Stimulated activated memory B cell treated with anti-CD40 and anti-IgM and Interleukin-4, amounts not matched to agents 10 μg/mL and 1 μg/mL and 100 μg/mL, for 72 hours (primary cell): Measurements from ENCODE around the gene TBX18.

Experiments
- ATAC-seq: fragments of 150-1000 bp; cut with Tn5 transposase; 2 replicates; pipeline ENCODE4 v1.10.0; 2021
- H3K27ac Mint-ChIP-seq: one replicate; pipeline ENCODE4 v1.8.0; 2022; ENCODE audit warnings: mild to moderate bottlenecking, mixed read lengths
- H3K27me3 Mint-ChIP-seq: one replicate; pipeline ENCODE4 v1.8.0; 2022; ENCODE audit warnings: mixed read lengths
- H3K36me3 Mint-ChIP-seq: one replicate; pipeline ENCODE4 v1.8.0; 2022; ENCODE audit warnings: mixed read lengths
- H3K4me1 Mint-ChIP-seq: one replicate; pipeline ENCODE4 v1.8.0; 2022; ENCODE audit warnings: mixed read lengths
- H3K4me3 Mint-ChIP-seq: one replicate; pipeline ENCODE4 v1.8.0; 2022; ENCODE audit warnings: mild to moderate bottlenecking, moderate library complexity, mixed read lengths
- H3K9me3 Mint-ChIP-seq: one replicate; pipeline ENCODE4 v1.8.0; 2022; ENCODE audit warnings: mixed read lengths

The TBX18 gene

GRCh38 chr6:84645563-84646266 is 118.7 kb downstream of the TBX18 start:
- Mint-ChIP-seq H3K36me3 (no peaks in the 10 kb centered on the region), H3K9me3 (no peaks in the 10 kb centered on the region), H3K4me1 (no peaks in the 10 kb centered on the region), H3K4me3 (no peak overlapping the region), H3K27me3 (no peaks in the 10 kb centered on the region), H3K27ac (no peak overlapping the region)
- ATAC-seq: no peak

- Mint-ChIP-seq H3K4me1 (no peaks in the 10 kb centered on the region), H3K9me3 (no peaks in the 10 kb centered on the region), H3K27ac (no peak overlapping the region), H3K4me3 (no peak overlapping the region), H3K27me3 (no peaks in the 10 kb centered on the region), H3K36me3 (no peaks in the 10 kb centered on the region)
- no peak for ATAC-seq
These were observed 119.4 kb downstream of the TBX18 start for GRCh38 chr6:84645000-84645399.

GRCh38 chr6:84643778-84644177 is 120.6 kb downstream of the TBX18 start:
- Mint-ChIP-seq H3K36me3 (no peaks in the 10 kb centered on the region), H3K9me3 (no peaks in the 10 kb centered on the region), H3K4me3 (no peak overlapping the region), H3K27me3 (no peaks in the 10 kb centered on the region), H3K27ac (no peak overlapping the region), H3K4me1 (no peaks in the 10 kb centered on the region)
- ATAC-seq: no peak

GRCh38 chr6:84641076-84641475 is 123.3 kb downstream of the TBX18 start:
- H3K4me3 Mint-ChIP-seq: no peak overlapping the region
- no peaks in the 10 kb centered on the region for H3K4me1 Mint-ChIP-seq
- H3K27ac Mint-ChIP-seq: no peak overlapping the region
- H3K36me3 Mint-ChIP-seq: no peaks in the 10 kb centered on the region
- H3K27me3 Mint-ChIP-seq: no peaks in the 10 kb centered on the region
- ATAC-seq: no peak
- peaks cover 6% of the 10 kb centered on the region for H3K9me3 Mint-ChIP-seq

GRCh38 chr6:84639396-84639795 is 125.0 kb downstream of the TBX18 start:
- no peak for ATAC-seq
- Mint-ChIP-seq H3K9me3 (peaks cover 9% of the 10 kb centered on the region), H3K36me3 (no peaks in the 10 kb centered on the region), H3K4me1 (no peaks in the 10 kb centered on the region), H3K27ac (no peak overlapping the region), H3K27me3 (no peaks in the 10 kb centered on the region), H3K4me3 (no peak overlapping the region)

- Mint-ChIP-seq H3K4me1 (no peaks in the 10 kb centered on the region), H3K9me3 (peaks cover 9% of the 10 kb centered on the region), H3K27me3 (no peaks in the 10 kb centered on the region), H3K36me3 (no peaks in the 10 kb centered on the region), H3K4me3 (no peak overlapping the region), H3K27ac (no peak overlapping the region)
- no peak for ATAC-seq
These were observed 126.1 kb downstream of the TBX18 start for GRCh38 chr6:84638286-84638685.
